Measurements from ENCODE around the gene ADRB2.
A peak's percentile ranks its signal among the peaks of the same experiment; 100 is the strongest.
"Not testable (repeated sequence)": the region's sequence is repeated elsewhere in the genome, so short reads cannot be mapped to it uniquely, and the experiment has no call there.

Gene ADRB2

GRCh38 chr5:148794729-148795561 is 31.5 kb upstream of the ADRB2 start:
- H3K4me3 ChIP-seq (ENCODE audit: low read length) = no peak overlapping the region
- TF ChIP-seq ZNF274 (IDR thresholded peaks at IDR 0.05; ENCODE audit: low read depth, low read length) = no peak

- no peak overlapping the region for H3K4me3 ChIP-seq (ENCODE audit: low read length)
- no peak for TF ChIP-seq ZNF274 (IDR thresholded peaks at IDR 0.05; ENCODE audit: low read depth, low read length)
Measured at GRCh38 chr5:148796936-148797335, 29.5 kb upstream of the ADRB2 start.

- H3K4me3 ChIP-seq (ENCODE audit: low read length) = no peak overlapping the region
- TF ChIP-seq ZNF274 (IDR thresholded peaks at IDR 0.05; ENCODE audit: low read depth, low read length) = no peak
Measured at GRCh38 chr5:148798786-148799185, 27.6 kb upstream of the ADRB2 start.

GRCh38 chr5:148799737-148800527 is 26.5 kb upstream of the ADRB2 start:
- TF ChIP-seq ZNF274 (IDR thresholded peaks at IDR 0.05; ENCODE audit: low read depth, low read length) = no peak
- no peak overlapping the region for H3K4me3 ChIP-seq (ENCODE audit: low read length)

- TF ChIP-seq ZNF274 (IDR thresholded peaks at IDR 0.05; ENCODE audit: low read depth, low read length) = no peak
- H3K4me3 ChIP-seq (ENCODE audit: low read length) = no peak overlapping the region
Measured at GRCh38 chr5:148801682-148802276, 24.6 kb upstream of the ADRB2 start.

GRCh38 chr5:148803451-148803850 is 23.0 kb upstream of the ADRB2 start:
- not testable (repeated sequence) for H3K4me3 ChIP-seq (ENCODE audit: low read length)

GRCh38 chr5:148804393-148804792 is 22.0 kb upstream of the ADRB2 start:
- no peak for TF ChIP-seq ZNF274 (IDR thresholded peaks at IDR 0.05; ENCODE audit: low read depth, low read length)
- no peak overlapping the region for H3K4me3 ChIP-seq (ENCODE audit: low read length)

GRCh38 chr5:148805326-148806290 is 20.8 kb upstream of the ADRB2 start:
- no peak overlapping the region; the same call in 1 of the 2 replicates for H3K4me3 ChIP-seq (ENCODE audit: low read length)
- no peak for TF ChIP-seq ZNF274 (IDR thresholded peaks at IDR 0.05; ENCODE audit: low read depth, low read length)

- H3K4me3 ChIP-seq (ENCODE audit: low read length) = no peak overlapping the region
- TF ChIP-seq ZNF274 (IDR thresholded peaks at IDR 0.05; ENCODE audit: low read depth, low read length) = no peak
Measured at GRCh38 chr5:148806520-148806931, 19.9 kb upstream of the ADRB2 start.

GRCh38 chr5:148807851-148808250 is 18.6 kb upstream of the ADRB2 start:
- no peak overlapping the region for H3K4me3 ChIP-seq (ENCODE audit: low read length)
- TF ChIP-seq ZNF274 (IDR thresholded peaks at IDR 0.05; ENCODE audit: low read depth, low read length) = no peak

- no peak for TF ChIP-seq ZNF274 (IDR thresholded peaks at IDR 0.05; ENCODE audit: low read depth, low read length)
- peak overlapping the region; percentile 36 for H3K4me3 ChIP-seq (ENCODE audit: low read length)
Measured at GRCh38 chr5:148808864-148809642, 17.4 kb upstream of the ADRB2 start.

- H3K4me3 ChIP-seq (ENCODE audit: low read length) = peak overlapping the region; percentile 45
- no peak for TF ChIP-seq ZNF274 (IDR thresholded peaks at IDR 0.05; ENCODE audit: low read depth, low read length)
Measured at GRCh38 chr5:148809781-148810524, 16.5 kb upstream of the ADRB2 start.
